Vagina (tissue), 2 donors: ENCODE results near the gene CACNA1C. TPM values are rescaled to one million over a fixed set of nuclear protein-coding genes. Genes with fewer than 3 reads are reported as not detected.

ENCODE experiments used
- DNase-seq, 2 donors: peaks; one replicate each; pipeline ENCODE4 v3.0.0-alpha.2; 2017; ENCODE audit errors: extremely low spot score in 2 of 2
- H3K27ac ChIP-seq: fragments of 200-600 bp; sonication (generic); one replicate; pipeline ENCODE4 v1.5.1; 2019
- H3K27me3 ChIP-seq: fragments of 200-600 bp; sonication (generic); one replicate; pipeline ENCODE4 v1.5.1; 2019
- H3K36me3 ChIP-seq, 2 donors: fragments of 200-600 bp; sonication (generic); one replicate each; pipeline ENCODE4 v1.5.1; 2017 to 2019
- H3K4me1 ChIP-seq: fragments of 200-600 bp; sonication (generic); one replicate; pipeline ENCODE4 v1.5.1; 2019
- H3K4me3 ChIP-seq, 2 donors: fragments of 200-600 bp; sonication (generic); 1 replicate in 1 of 2; 2 replicates in 1 of 2; pipeline ENCODE4 v1.5.1; 2016 to 2019
- H3K9me3 ChIP-seq: fragments of 200-600 bp; sonication (generic); one replicate; pipeline ENCODE4 v1.5.1; 2019
- POLR2A ChIP-seq, 2 donors: fragments of 450-650 bp; IDR thresholded peaks; one replicate each; pipeline ENCODE4 v1.6.1; 2017; ENCODE audit warnings: antibody characterized with exemption in 2 of 2, mild to moderate bottlenecking in 2 of 2, moderate library complexity in 2 of 2
- POLR2AphosphoS5 ChIP-seq, 2 donors: sonication (generic); formaldehyde crosslinking; IDR thresholded peaks; one replicate each; pipeline ENCODE4 v1.9.0; 2017; ENCODE audit warnings: antibody characterized with exemption in 2 of 2, mild to moderate bottlenecking in 2 of 2, low read depth in 1 of 2; ENCODE audit not compliant: insufficient read depth in 1 of 2
- intact Hi-C: fragments of 100-400 bp; cut with DNase I; formaldehyde crosslinking; loops from one replicate; pipeline ENCODE4 v1.15.1; 2023
- total RNA-seq: library from RNA; depleted of rRNA; stranded (reverse); fragments of >200 nt; gene quantifications from one replicate; pipeline ENCODE4 v1.2.3, GENCODE V29; 2016
- TF ChIP-seq, protein P1 (sequence below), 3 experiments: fragments of 450-650 bp in 2 of 3; fragments of 200-600 bp in 1 of 3; sonication (generic) in 1 of 3; IDR thresholded peaks; one replicate each; pipeline ENCODE4 v1.5.1; 2017 to 2019; ENCODE audit warnings: antibody characterized with exemption in 3 of 3, mild to moderate bottlenecking in 2 of 3, moderate library complexity in 2 of 3

Gene CACNA1C
- total RNA-seq, 1 donor from 2014 or later: 9.8 TPM

DNA sequence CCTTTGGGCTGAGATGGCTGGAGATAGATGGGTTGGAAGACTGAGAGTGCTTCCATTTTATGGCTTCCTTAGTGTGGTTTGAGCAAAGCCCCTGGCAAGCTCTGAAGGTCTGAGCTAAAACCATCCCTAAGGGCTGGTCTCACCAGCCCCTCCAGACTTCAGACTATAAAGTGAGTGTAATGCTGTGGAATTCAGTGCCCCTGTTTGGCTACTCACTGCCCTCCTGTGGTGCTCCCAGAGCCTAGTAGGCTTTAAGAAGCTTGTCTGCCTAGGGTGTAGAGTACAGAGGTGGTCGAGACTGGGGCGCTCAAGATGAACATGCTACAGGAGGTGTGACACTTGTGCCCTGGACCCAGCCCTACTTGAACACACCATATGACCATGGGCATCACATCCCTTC is 495.3 kb downstream of the CACNA1C start:
- intact Hi-C loops: no loop called here
- H3K9me3 ChIP-seq: no peaks in the 10 kb centered on the region

DNA sequence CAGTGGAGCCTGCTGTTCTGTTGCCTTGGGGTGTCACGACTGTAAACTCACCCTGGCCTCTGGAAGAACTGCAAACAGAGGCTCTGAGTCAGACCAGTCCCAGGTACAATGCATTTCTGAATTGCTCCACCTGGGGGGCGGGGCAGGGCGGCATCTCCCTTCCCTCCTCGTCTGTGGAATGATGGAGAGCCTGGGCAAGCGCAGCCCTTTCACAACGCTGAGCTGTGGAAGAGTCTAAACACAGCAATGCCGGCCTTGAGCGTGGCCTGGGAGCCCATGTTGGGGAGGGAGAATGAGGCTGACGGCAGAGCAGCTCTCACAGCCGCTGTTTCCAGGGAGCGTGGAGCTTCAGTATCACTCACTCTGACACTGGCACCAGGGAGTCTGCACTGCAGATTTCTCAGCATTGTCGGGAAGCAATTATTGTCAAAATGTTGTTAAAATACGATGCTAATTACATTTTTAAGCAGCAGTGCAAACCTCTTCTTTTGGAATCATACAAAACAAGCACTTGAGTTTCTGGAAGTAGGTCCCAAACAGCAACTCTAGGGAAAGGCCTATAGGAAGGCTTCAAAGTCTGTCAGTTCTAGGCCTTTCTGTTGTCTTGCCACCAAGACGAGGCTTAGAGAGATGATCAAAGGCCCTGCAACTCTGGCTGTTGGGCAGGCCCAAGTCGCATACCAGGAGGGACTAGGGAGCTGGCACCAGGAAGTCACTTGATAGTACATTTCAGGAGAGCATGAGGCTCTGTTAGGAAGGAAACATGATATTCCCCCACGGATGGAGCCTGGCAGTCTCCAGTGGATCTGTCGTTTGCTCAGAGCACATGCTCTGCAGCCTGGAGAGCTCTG is 498.0 kb downstream of the CACNA1C start:
- no peak overlapping the region for H3K27ac ChIP-seq
- intact Hi-C loops: no loop called here
- TF ChIP-seq, protein P1, sequence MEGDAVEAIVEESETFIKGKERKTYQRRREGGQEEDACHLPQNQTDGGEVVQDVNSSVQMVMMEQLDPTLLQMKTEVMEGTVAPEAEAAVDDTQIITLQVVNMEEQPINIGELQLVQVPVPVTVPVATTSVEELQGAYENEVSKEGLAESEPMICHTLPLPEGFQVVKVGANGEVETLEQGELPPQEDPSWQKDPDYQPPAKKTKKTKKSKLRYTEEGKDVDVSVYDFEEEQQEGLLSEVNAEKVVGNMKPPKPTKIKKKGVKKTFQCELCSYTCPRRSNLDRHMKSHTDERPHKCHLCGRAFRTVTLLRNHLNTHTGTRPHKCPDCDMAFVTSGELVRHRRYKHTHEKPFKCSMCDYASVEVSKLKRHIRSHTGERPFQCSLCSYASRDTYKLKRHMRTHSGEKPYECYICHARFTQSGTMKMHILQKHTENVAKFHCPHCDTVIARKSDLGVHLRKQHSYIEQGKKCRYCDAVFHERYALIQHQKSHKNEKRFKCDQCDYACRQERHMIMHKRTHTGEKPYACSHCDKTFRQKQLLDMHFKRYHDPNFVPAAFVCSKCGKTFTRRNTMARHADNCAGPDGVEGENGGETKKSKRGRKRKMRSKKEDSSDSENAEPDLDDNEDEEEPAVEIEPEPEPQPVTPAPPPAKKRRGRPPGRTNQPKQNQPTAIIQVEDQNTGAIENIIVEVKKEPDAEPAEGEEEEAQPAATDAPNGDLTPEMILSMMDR (IDR thresholded peaks at IDR 0.05): no peak
- TF ChIP-seq POLR2A (IDR thresholded peaks at IDR 0.05) (no peak), POLR2AphosphoS5 (IDR thresholded peaks at IDR 0.05; ENCODE audit: insufficient read depth in 1 of 2, low read depth in 1 of 2) (no peak)

More for the DNA sequence above, 495.3 kb downstream of the CACNA1C start:
- TF ChIP-seq, protein P1 (IDR thresholded peaks at IDR 0.05): no peak
- no peak for TF ChIP-seq POLR2AphosphoS5 (IDR thresholded peaks at IDR 0.05; ENCODE audit: insufficient read depth in 1 of 2, low read depth in 1 of 2)
- TF ChIP-seq POLR2A (IDR thresholded peaks at IDR 0.05): no peak
- Histone ChIP-seq H3K4me1 (no peaks in the 10 kb centered on the region), H3K27me3 (no peaks in the 10 kb centered on the region), H3K4me3 (no peak overlapping the region), H3K36me3 (no peaks in the 10 kb centered on the region), H3K27ac (no peak overlapping the region)
- DNase-seq: no peak

DNA sequence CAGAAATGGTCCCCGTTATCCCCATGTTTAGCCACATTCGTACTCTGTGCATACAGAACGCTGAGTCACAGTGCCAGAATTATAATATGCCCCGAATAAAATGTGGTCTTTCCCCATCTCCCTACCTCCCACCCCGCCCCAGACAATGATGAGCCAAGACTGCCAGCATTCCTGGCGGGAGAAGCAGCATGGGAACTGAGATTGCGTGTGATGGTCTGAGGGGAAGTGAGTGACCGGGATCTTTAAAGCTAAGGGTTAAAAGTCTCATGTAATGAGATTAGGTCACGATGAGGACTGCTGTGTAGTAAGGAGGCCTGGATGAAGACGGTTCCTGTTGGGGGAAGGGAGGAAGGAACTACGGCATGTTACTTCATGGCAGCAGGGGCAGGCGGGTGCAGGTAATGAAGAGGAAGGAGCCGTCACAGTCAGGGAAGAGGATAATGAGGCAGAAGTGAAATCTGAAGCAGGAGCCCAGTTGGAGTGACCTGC is 498.7 kb downstream of the CACNA1C start:
- intact Hi-C loops: no loop called here
- Histone ChIP-seq H3K4me3 (no peak overlapping the region), H3K27ac (no peak overlapping the region), H3K4me1 (no peaks in the 10 kb centered on the region), H3K27me3 (no peaks in the 10 kb centered on the region), H3K9me3 (no peaks in the 10 kb centered on the region), H3K36me3 (no peaks in the 10 kb centered on the region)
- no peak for TF ChIP-seq POLR2AphosphoS5 (IDR thresholded peaks at IDR 0.05; ENCODE audit: insufficient read depth in 1 of 2, low read depth in 1 of 2)
- DNase-seq: no peak

More for the DNA sequence above, 498.0 kb downstream of the CACNA1C start:
- H3K4me3 ChIP-seq: no peak overlapping the region
- H3K4me1 ChIP-seq: no peaks in the 10 kb centered on the region
- no peaks in the 10 kb centered on the region for H3K36me3 ChIP-seq
- no peaks in the 10 kb centered on the region for H3K9me3 ChIP-seq
- DNase-seq: no peak
- H3K27me3 ChIP-seq: no peaks in the 10 kb centered on the region

DNA sequence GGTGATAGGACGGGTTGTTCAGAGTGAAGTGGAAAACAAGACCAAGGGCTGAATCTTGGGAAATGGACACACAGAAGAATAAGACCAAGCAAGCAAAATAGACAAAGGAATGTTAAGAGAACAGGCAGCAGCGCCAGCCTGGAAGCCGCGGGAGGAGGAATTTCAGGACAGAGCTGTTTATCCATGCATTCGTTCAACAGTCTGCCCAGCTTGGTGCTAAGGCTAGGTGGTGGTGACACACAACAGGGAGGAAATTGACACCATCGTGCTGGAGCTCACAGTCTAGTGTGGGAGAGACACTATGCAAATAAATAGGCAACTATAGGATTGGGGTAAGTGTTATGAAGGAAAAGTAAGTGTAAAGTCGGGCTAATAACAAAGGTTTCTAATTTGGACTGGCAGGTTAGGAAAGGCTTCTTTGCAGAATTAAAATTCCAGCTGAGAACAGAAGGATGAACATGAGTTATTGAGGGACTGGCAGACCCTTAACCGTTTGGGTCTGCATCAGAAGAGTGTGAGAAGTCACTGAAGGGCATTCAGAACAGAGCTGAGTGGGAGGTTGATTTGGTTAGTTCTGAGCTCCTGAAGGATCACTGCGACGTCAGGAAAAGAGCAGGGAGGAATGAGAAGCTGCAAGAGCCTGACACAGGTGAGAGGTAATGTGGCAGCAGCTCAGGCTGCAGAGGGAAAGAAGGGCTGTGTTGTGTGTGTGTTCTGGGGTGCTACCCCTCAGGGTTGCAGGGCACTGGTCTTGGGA is 499.4 kb downstream of the CACNA1C start:
- no peak overlapping the region for H3K4me3 ChIP-seq
- intact Hi-C loops: no loop called here
- DNase-seq: no peak
- no peaks in the 10 kb centered on the region for H3K27me3 ChIP-seq
- no peak for TF ChIP-seq POLR2AphosphoS5 (IDR thresholded peaks at IDR 0.05; ENCODE audit: insufficient read depth in 1 of 2, low read depth in 1 of 2)
- TF ChIP-seq, protein P1 (IDR thresholded peaks at IDR 0.05): no peak
- TF ChIP-seq POLR2A (IDR thresholded peaks at IDR 0.05): no peak
- no peak overlapping the region for H3K27ac ChIP-seq
- H3K36me3 ChIP-seq: no peaks in the 10 kb centered on the region
- no peaks in the 10 kb centered on the region for H3K9me3 ChIP-seq
- H3K4me1 ChIP-seq: no peaks in the 10 kb centered on the region

DNA sequence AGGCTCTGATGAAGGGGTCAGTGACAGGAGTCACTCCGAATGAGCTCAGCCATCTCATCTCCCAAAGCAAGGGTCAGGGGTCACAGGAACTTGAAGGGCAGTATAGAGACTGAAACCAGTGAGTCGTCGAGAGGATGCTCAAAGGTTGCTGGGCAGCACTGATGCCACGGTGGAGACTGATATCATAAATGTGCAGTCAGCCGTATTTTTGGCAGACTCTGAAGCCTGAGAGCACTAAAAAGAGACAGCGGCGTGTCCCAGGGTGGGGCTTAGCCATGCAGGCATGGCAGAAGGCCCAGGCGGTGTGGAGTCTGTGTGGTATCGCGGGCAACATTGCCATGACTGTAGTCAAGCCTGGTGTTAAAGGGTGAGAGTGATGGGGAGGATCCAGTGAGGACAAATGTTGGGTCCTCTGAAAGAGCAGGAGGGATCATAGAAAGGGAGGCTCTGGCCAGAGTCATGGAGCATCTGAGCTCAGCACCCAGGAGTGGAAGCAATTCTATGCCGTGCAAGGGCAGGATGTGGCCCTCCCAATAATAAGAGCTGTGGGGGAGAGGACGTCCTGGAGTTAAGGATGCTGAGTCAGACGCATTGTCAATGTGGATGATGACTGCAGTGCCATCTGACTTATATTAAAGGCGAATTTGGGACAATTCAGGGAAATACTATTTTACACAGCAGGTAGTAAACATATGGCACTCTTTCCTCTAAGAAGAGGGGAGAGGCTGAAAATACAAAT is 500.8 kb downstream of the CACNA1C start:
- Histone ChIP-seq H3K9me3 (no peaks in the 10 kb centered on the region), H3K27ac (no peak overlapping the region), H3K36me3 (no peaks in the 10 kb centered on the region), H3K4me1 (no peaks in the 10 kb centered on the region), H3K27me3 (no peaks in the 10 kb centered on the region), H3K4me3 (no peak overlapping the region)
- intact Hi-C loops: no loop called here
- no peak for DNase-seq
- no peak for TF ChIP-seq POLR2AphosphoS5 (IDR thresholded peaks at IDR 0.05; ENCODE audit: insufficient read depth in 1 of 2, low read depth in 1 of 2)
- TF ChIP-seq POLR2A (IDR thresholded peaks at IDR 0.05): no peak
- TF ChIP-seq, protein P1 (IDR thresholded peaks at IDR 0.05): no peak
